ENCODE measurements around the gene NXT2. TPM values are rescaled to one million over a fixed set of nuclear protein-coding genes. Genes with fewer than 3 reads are reported as not detected.

The NXT2 gene
- total and polyA plus RNA-seq, 10 of the 15 experiments (the other 5 are each of a cell fraction or from before 2014, with no cell fraction given): 10.8 to 38.1 (median 21.2) TPM

- H3K4me1 ChIP-seq (ENCODE audit: control insufficient read depth, insufficient read depth, low read length): no peaks in the 10 kb centered on the region
- ChIA-PET CTCF (no interaction called here), RAD21 (ENCODE audit: unreplicated experiment) (no interaction called here), POLR2A (no interaction called here), SMC1A (ENCODE audit: uncharacterized antibody, unreplicated experiment) (no interaction called here)
- no peaks in the 10 kb centered on the region for H4K20me1 ChIP-seq (ENCODE audit: control insufficient read depth, insufficient read depth)
- BruUV-seq (replicated peaks): no TSS peak
- H3K27me3 ChIP-seq (replicated peaks in 1 of 2; ENCODE audit: control insufficient read depth in 2 of 2, insufficient read depth in 2 of 2, low read length in 1 of 2): no peaks in the 10 kb centered on the region
- FAIRE-seq (no peak), DNase-seq (ENCODE audit: low read depth, low spot score) (no peak), ATAC-seq (no peak)
- no peak overlapping the region for H3K4me3 ChIP-seq
- H3K27ac ChIP-seq (ENCODE audit: control insufficient read depth, insufficient read depth): no peak overlapping the region
- H3K4me2 ChIP-seq (ENCODE audit: control insufficient read depth, insufficient read depth): no peak overlapping the region
- intact Hi-C loops (cut with micrococcal nuclease; ENCODE audit: unreplicated experiment): no loop called here
- WGBS (ENCODE audit: insufficient coverage, insufficient replicate concordance, low lambda C conversion rate, missing lambda C conversion rate): 100% methylated on average over 1 of the region's 1 CpG
- H3K9me3 ChIP-seq (replicated peaks; ENCODE audit: control insufficient read depth, insufficient read depth, low read length): no peaks in the 10 kb centered on the region
- TF ChIP-seq STAT1 (conservative IDR thresholded peaks at IDR 0.05) (no peak), SKIL (IDR thresholded peaks at IDR 0.05; ENCODE audit: low read depth, poor library complexity, severe bottlenecking) (no peak), SMC3 (IDR thresholded peaks at IDR 0.05; ENCODE audit: borderline replicate concordance, low read length) (no peak), EGR1 (IDR thresholded peaks at IDR 0.05; ENCODE audit: borderline replicate concordance in 1 of 2, low read depth in 2 of 2, low read length in 2 of 2) (no peak), RBBP5 (conservative IDR thresholded peaks at IDR 0.05) (no peak)
- no peaks in the 10 kb centered on the region for H3K79me2 ChIP-seq (ENCODE audit: control insufficient read depth, insufficient read depth, low read length)
- in situ Hi-C loops (cut with MboI): no loop called here
- H3K36me3 ChIP-seq (ENCODE audit: control insufficient read depth in 2 of 2, insufficient read depth in 2 of 2, low read length in 1 of 2): no peaks in the 10 kb centered on the region
- no peak overlapping the region for H3K9ac ChIP-seq (ENCODE audit: control insufficient read depth, insufficient read depth, low read length)
- no peak overlapping the region for H2AFZ ChIP-seq (ENCODE audit: control insufficient read depth, low read depth, low read length)
Observed at GRCh38 chrX:109519001-109519400, 17.6 kb upstream of the NXT2 start.

DNA sequence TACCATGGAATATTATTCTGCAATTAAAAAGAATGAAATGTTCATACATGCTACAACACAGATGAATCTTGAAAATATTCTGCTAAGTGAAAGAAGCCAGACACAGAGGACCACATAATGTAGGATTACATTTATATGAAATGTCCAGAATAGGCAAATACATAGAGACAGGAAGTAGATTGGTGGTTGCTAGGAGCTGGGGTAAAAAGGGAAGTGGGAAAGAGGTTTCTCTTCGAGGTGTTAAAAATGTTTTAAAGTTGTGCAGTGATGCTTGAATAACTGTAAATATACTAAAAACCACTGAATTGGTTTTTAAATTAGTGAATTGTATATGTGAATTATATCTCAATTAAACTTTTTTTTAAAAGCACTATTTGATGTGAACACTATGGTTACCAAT lies 3.6 kb upstream of the NXT2 start:
- peaks cover 3% of the 10 kb centered on the region for H3K9me3 ChIP-seq (replicated peaks; ENCODE audit: control insufficient read depth, insufficient read depth, low read length)
- H3K36me3 ChIP-seq (ENCODE audit: control insufficient read depth in 2 of 2, insufficient read depth in 2 of 2, low read length in 1 of 2): no peaks in the 10 kb centered on the region
- CTCF ChIA-PET: no interaction called here
- H3K4me3 ChIP-seq: no peak overlapping the region
- POLR2A ChIA-PET: no interaction called here
- DNase-seq (ENCODE audit: low read depth, low spot score) (no peak), ATAC-seq (no peak), FAIRE-seq (no peak)
- H3K4me2 ChIP-seq (ENCODE audit: control insufficient read depth, insufficient read depth): no peak overlapping the region
- H3K4me1 ChIP-seq (ENCODE audit: control insufficient read depth, insufficient read depth, low read length): no peaks in the 10 kb centered on the region
- intact Hi-C loops (cut with micrococcal nuclease; ENCODE audit: unreplicated experiment) (loop anchor here (10.0 kb wide), 3 partner anchors 172 to 472 kb away; partner anchors contain the start of gene TMEM164), in situ Hi-C loops (cut with MboI) (no loop called here)
- no peak overlapping the region for H3K9ac ChIP-seq (ENCODE audit: control insufficient read depth, insufficient read depth, low read length)
- H3K27me3 ChIP-seq (replicated peaks in 1 of 2; ENCODE audit: control insufficient read depth in 2 of 2, insufficient read depth in 2 of 2, low read length in 1 of 2): no peaks in the 10 kb centered on the region
- no peak overlapping the region for H3K27ac ChIP-seq (ENCODE audit: control insufficient read depth, insufficient read depth)
- H3K79me2 ChIP-seq (ENCODE audit: control insufficient read depth, insufficient read depth, low read length): no peaks in the 10 kb centered on the region
- RAD21 ChIA-PET (ENCODE audit: unreplicated experiment): no interaction called here
- no peak overlapping the region for H2AFZ ChIP-seq (ENCODE audit: control insufficient read depth, low read depth, low read length)
- no peaks in the 10 kb centered on the region for H4K20me1 ChIP-seq (ENCODE audit: control insufficient read depth, insufficient read depth)
- no TSS peak for BruUV-seq (replicated peaks)
- SMC1A ChIA-PET (ENCODE audit: uncharacterized antibody, unreplicated experiment): no interaction called here
- 4% methylated on average over 1 of the region's 1 CpG for WGBS (ENCODE audit: insufficient coverage, insufficient replicate concordance, low lambda C conversion rate, missing lambda C conversion rate)
- TF ChIP-seq POLR2AphosphoS2 (IDR thresholded peaks at IDR 0.05; ENCODE audit: low read depth, low read length) (no peak), MEF2B (IDR thresholded peaks at IDR 0.05; ENCODE audit: partially characterized antibody, poor library complexity, severe bottlenecking) (peak; percentile 26), NR2C2 (IDR thresholded peaks at IDR 0.05; ENCODE audit: borderline replicate concordance, control insufficient read depth, insufficient read length, low read depth) (no peak), BCL11A (IDR thresholded peaks at IDR 0.05; ENCODE audit: low read depth, low read length) (0 out of 2 replicates have a peak, but pooled peaks have one; percentile 44), FOXK2 (IDR thresholded peaks at IDR 0.05) (no peak), RAD51 (IDR thresholded peaks at IDR 0.05) (no peak), PAX5 (IDR thresholded peaks at IDR 0.05; ENCODE audit: borderline replicate concordance, low read depth, low read length) (peak; percentile 34; the same call in 1 of the 2 replicates)
- TF ChIP-seq, protein P1, sequence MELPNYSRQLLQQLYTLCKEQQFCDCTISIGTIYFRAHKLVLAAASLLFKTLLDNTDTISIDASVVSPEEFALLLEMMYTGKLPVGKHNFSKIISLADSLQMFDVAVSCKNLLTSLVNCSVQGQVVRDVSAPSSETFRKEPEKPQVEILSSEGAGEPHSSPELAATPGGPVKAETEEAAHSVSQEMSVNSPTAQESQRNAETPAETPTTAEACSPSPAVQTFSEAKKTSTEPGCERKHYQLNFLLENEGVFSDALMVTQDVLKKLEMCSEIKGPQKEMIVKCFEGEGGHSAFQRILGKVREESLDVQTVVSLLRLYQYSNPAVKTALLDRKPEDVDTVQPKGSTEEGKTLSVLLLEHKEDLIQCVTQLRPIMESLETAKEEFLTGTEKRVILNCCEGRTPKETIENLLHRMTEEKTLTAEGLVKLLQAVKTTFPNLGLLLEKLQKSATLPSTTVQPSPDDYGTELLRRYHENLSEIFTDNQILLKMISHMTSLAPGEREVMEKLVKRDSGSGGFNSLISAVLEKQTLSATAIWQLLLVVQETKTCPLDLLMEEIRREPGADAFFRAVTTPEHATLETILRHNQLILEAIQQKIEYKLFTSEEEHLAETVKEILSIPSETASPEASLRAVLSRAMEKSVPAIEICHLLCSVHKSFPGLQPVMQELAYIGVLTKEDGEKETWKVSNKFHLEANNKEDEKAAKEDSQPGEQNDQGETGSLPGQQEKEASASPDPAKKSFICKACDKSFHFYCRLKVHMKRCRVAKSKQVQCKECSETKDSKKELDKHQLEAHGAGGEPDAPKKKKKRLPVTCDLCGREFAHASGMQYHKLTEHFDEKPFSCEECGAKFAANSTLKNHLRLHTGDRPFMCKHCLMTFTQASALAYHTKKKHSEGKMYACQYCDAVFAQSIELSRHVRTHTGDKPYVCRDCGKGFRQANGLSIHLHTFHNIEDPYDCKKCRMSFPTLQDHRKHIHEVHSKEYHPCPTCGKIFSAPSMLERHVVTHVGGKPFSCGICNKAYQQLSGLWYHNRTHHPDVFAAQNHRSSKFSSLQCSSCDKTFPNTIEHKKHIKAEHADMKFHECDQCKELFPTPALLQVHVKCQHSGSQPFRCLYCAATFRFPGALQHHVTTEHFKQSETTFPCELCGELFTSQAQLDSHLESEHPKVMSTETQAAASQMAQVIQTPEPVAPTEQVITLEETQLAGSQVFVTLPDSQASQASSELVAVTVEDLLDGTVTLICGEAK (IDR thresholded peaks at IDR 0.05; ENCODE audit: borderline replicate concordance): peak; percentile 16; the same call in 1 of the 2 replicates

Measured in GM12878 (cell line).